Measurements from ENCODE around the gene BCL6B.

- TF ChIP-seq EZH2 (IDR thresholded peaks at IDR 0.05; ENCODE audit: borderline replicate concordance, low read length) (no peak), CTCF (IDR thresholded peaks at IDR 0.05; ENCODE audit: low read length) (no peak)
Measured at GRCh38 chr17:7029096-7029495, 6.2 kb downstream of the BCL6B start.

All from OCI-LY1 (cell line).